ENCODE data around the gene IMPA2. TPM values are rescaled to one million over a fixed set of nuclear protein-coding genes. Genes with fewer than 3 reads are reported as not detected.
"Not testable (repeated sequence)": the region's sequence is repeated elsewhere in the genome, so short reads cannot be mapped to it uniquely, and the experiment has no call there.

IMPA2 gene
- total RNA-seq, 2 donors from 2014 or later = 8.4 to 26.6 TPM

DNA sequence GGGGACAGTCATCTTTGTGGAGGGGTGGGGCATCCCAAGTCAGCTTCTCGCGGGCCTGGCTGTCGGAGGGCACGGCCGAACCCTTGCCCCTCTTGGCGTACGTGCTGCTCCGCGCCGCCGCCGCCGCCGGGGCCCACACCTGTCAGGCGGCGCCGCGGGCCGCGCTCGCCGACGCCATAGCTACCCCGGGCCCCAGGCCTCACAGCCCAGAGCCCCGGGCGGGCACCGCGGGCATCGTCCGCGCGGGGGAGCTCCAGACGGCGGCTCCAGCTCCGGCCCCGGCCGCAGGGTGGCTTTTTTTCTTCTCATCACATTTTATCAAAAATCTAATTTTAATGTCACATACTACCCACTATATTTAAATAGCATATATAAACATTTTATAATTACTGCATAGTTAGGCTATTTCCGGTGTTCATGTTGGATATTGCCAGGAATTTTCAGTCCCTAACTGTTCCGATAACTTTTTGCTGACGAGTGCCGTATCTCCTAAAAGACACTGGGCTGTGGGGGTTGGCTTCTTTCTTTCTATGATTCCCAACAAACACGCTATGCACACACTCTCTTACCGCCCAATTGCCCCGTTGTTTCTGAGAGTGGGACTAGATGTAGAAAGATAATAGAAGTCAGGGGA, 87.1 kb downstream of the IMPA2 start:
- TF ChIP-seq, protein P1, sequence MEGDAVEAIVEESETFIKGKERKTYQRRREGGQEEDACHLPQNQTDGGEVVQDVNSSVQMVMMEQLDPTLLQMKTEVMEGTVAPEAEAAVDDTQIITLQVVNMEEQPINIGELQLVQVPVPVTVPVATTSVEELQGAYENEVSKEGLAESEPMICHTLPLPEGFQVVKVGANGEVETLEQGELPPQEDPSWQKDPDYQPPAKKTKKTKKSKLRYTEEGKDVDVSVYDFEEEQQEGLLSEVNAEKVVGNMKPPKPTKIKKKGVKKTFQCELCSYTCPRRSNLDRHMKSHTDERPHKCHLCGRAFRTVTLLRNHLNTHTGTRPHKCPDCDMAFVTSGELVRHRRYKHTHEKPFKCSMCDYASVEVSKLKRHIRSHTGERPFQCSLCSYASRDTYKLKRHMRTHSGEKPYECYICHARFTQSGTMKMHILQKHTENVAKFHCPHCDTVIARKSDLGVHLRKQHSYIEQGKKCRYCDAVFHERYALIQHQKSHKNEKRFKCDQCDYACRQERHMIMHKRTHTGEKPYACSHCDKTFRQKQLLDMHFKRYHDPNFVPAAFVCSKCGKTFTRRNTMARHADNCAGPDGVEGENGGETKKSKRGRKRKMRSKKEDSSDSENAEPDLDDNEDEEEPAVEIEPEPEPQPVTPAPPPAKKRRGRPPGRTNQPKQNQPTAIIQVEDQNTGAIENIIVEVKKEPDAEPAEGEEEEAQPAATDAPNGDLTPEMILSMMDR (IDR thresholded peaks at IDR 0.05) = peak; percentile 45
- DNase-seq (ENCODE audit: low spot score); H3K27ac ChIP-seq; H3K4me1 ChIP-seq (ENCODE audit: control insufficient read depth in 1 of 2, low read depth in 2 of 2); H3K9me3 ChIP-seq; ATAC-seq (ENCODE audit: insufficient number of reproducible peaks, low FRiP score, low read depth); H3K36me3 ChIP-seq; H3K27me3 ChIP-seq (replicated peaks; ENCODE audit: insufficient read depth): not testable (repeated sequence)
- H3K4me3 ChIP-seq = peak overlapping the region; percentile 60

DNA sequence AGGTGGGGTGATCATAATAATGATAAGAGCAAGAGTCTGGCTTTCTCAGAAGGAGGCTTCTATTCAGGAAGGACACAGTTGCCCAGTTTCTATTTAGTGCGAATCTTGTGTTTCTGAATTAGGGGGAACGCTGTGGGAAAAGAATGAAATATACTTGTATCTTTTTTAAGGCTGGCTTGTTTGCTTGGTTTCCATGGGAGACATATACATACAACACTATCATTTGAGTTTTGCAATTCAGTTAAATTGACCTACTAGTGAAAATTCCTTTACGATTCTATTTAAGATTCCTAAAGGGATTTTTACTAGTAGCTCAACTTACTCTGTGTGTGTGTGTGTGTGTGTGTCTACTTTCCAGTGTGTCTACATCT, 87.6 kb downstream of the IMPA2 start:
- Histone ChIP-seq H3K27me3 (replicated peaks; ENCODE audit: insufficient read depth) (no peaks in the 10 kb centered on the region), H3K4me3 (peak overlapping the region; percentile 60), H3K4me1 (ENCODE audit: control insufficient read depth in 1 of 2, low read depth in 2 of 2) (no peaks in the 10 kb centered on the region), H3K27ac (no peak overlapping the region), H3K9me3 (no peaks in the 10 kb centered on the region), H3K36me3 (no peaks in the 10 kb centered on the region)
- TF ChIP-seq, protein P1 (IDR thresholded peaks at IDR 0.05) = no peak
- ATAC-seq (ENCODE audit: insufficient number of reproducible peaks, low FRiP score, low read depth) (no peak), DNase-seq (ENCODE audit: low spot score) (no peak)

DNA sequence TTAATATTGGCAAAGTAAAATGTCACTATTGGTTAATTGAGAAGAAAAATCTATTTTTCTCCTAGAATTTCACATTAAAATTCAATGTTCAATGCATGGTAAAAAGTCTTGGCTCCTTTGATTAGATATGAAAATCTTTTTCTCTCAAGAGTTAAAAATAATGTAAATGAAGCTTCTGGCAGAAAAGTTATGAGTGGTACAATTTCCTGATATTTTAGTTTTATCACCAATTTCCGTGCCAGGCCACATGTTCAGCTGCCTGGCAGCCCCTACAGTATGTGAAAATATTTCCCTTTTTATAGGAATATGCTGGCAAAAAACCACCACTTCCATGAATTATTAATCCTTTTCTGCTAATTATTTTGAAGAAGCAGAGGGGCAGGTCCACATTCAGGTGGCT, 89.8 kb downstream of the IMPA2 start:
- H3K27ac ChIP-seq; H3K4me3 ChIP-seq; H3K9me3 ChIP-seq; DNase-seq (ENCODE audit: low spot score); H3K36me3 ChIP-seq; H3K4me1 ChIP-seq (ENCODE audit: control insufficient read depth in 1 of 2, low read depth in 2 of 2); ATAC-seq (ENCODE audit: insufficient number of reproducible peaks, low FRiP score, low read depth); H3K27me3 ChIP-seq (replicated peaks; ENCODE audit: insufficient read depth): not testable (repeated sequence)

DNA sequence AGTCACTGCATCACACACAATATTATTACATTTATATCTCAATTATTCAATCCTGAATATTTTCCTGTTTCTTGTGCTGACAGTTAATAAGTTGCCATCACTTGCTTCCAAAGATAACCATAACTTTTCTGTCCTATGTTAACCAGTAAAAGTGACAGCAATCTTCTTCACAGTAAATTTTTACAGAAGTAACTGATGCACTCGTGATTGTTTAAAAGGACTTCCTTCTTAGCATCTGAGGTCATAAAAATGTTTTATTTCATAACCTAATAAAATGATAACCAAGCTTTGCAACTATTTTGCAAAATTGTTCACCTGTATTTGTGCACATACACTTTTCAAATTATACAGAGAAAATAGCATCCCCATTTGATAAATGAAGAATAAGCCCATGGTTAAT, 91.7 kb downstream of the IMPA2 start:
- no peak for ATAC-seq (ENCODE audit: insufficient number of reproducible peaks, low FRiP score, low read depth)

DNA sequence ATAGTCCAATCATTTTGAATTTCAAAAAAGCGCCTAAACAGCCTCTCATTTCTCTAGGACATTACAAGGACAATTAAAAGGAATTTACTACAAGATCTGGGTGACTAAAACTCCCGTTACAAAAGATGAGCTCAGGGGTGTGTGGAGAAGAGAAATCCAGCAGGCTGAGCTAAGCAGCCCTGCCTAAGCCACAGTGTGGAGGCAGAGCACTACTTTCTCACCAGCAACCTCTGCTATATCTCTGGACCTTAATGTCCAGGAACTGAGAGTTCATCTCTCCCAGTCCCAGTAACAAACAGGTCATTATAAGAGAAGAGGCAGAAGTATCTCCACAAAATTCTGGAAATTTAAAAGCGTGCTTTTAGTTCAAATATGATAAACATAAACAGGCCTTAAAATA, 93.4 kb downstream of the IMPA2 start:
- Histone ChIP-seq H3K27ac (no peak overlapping the region), H3K9me3 (no peaks in the 10 kb centered on the region), H3K4me3 (no peak overlapping the region), H3K27me3 (replicated peaks; ENCODE audit: insufficient read depth) (no peaks in the 10 kb centered on the region), H3K4me1 (ENCODE audit: control insufficient read depth in 1 of 2, low read depth in 2 of 2) (peaks cover 4% of the 10 kb centered on the region in 2 donors), H3K36me3 (no peaks in the 10 kb centered on the region)
- no peak for DNase-seq (ENCODE audit: low spot score)
- TF ChIP-seq, protein P1 (IDR thresholded peaks at IDR 0.05) = no peak
- no peak for ATAC-seq (ENCODE audit: insufficient number of reproducible peaks, low FRiP score, low read depth)

More for the DNA sequence above, 91.7 kb downstream of the IMPA2 start:
- no peak for DNase-seq (ENCODE audit: low spot score)
- TF ChIP-seq, protein P1 (IDR thresholded peaks at IDR 0.05) = no peak
- no peak overlapping the region for H3K27ac ChIP-seq
- no peaks in the 10 kb centered on the region for H3K36me3 ChIP-seq
- no peak overlapping the region for H3K4me3 ChIP-seq
- H3K9me3 ChIP-seq = no peaks in the 10 kb centered on the region
- no peaks in the 10 kb centered on the region for H3K27me3 ChIP-seq (replicated peaks; ENCODE audit: insufficient read depth)
- H3K4me1 ChIP-seq (ENCODE audit: control insufficient read depth in 1 of 2, low read depth in 2 of 2) = no peaks in the 10 kb centered on the region

All from thoracic aorta (tissue), 2 donors.